HCT116 (cell line): ENCODE results near the gene GP2. TPM values are rescaled to one million over a fixed set of nuclear protein-coding genes. Genes with fewer than 3 reads are reported as not detected.

ENCODE experiments used
- ATAC-seq: fragments of 200-7000 bp; cut with Tn5 transposase; 2 replicates; pipeline ENCODE4 v1.9.1; 2020; ENCODE audit warnings: mild to moderate bottlenecking, moderate library complexity
- BruUV-seq: library from RNA; stranded (reverse); fragments of 400-500 nt; replicated peaks from 2 replicates; lab custom pipeline; 2021; lab: Mats Ljungman, UMichigan
- CTCF ChIA-PET: fragments of 300-600 bp; sonication (Branson Sonifier 250); formaldehyde crosslinking; loops from one replicate; lab custom pipeline; 2021; ENCODE audit warnings: antibody characterized with exemption; lab: Charles Lee
- POLR2A ChIA-PET: fragments of 300-600, 350-600 bp; sonication (Branson Sonifier 250); formaldehyde crosslinking; loops from one replicate; lab custom pipeline; 2021; ENCODE audit warnings: antibody characterized with exemption; lab: Charles Lee
- RAD21 ChIA-PET, 2 experiments: fragments of 300-600 bp; sonication (Branson Sonifier 250); formaldehyde crosslinking; loops; one replicate each; lab custom pipeline; 2023; ENCODE audit warnings: low total read pairs in 2 of 2; ENCODE audit not compliant: uncharacterized antibody in 2 of 2, unreplicated experiment in 2 of 2, low non-redundant PET in 1 of 2; lab: Charles Lee
- DNase-seq: peaks from one replicate; pipeline ENCODE4 v3.0.0-alpha.2; 2010; ENCODE audit warnings: low read depth, low spot score
- H2AFZ ChIP-seq: fragments of 200-600 bp; shearing (Covaris generic), sonication (generic); 2 replicates; pipeline ENCODE4 v1.6.1; 2017; ENCODE audit warnings: low read depth, mixed run types, mixed read lengths, antibody characterized with exemption, low read length; ENCODE audit not compliant: poor library complexity, severe bottlenecking
- H3K27ac ChIP-seq: 2 replicates; pipeline ENCODE4 v1.5.1; 2012; ENCODE audit warnings: low read depth, low read length
- H3K27me3 ChIP-seq: fragments of 200-600 bp; sonication (generic); 2 replicates; pipeline ENCODE4 v1.6.1; 2016; ENCODE audit warnings: mixed run types, low read length, mixed read lengths; ENCODE audit not compliant: insufficient read depth
- H3K36me3 ChIP-seq, 2 experiments: fragments of 200-500 bp in 1 of 2; fragments of 200-600 bp in 1 of 2; sonication (Bioruptor generic) in 1 of 2; sonication (generic) in 1 of 2; 2 replicates each; pipeline versions ENCODE4 v1.5.1 to v1.6.1; 2014 to 2016; ENCODE audit warnings: low read length in 2 of 2, inconsistent platforms in 1 of 2, mixed read lengths in 1 of 2, mixed run types in 1 of 2; ENCODE audit not compliant: insufficient read depth in 2 of 2, control insufficient read depth in 1 of 2
- H3K4me1 ChIP-seq, 2 experiments: fragments of 200-600 bp in 1 of 2; sonication (generic) in 1 of 2; 2 replicates each; pipeline versions ENCODE4 v1.5.1 to v1.6.1; 2012 to 2017; ENCODE audit warnings: low read length in 2 of 2, inconsistent platforms in 1 of 2, mild to moderate bottlenecking in 1 of 2, mixed read lengths in 1 of 2, mixed run types in 1 of 2, moderate library complexity in 1 of 2; ENCODE audit not compliant: insufficient read depth in 2 of 2, control insufficient read depth in 1 of 2
- H3K4me2 ChIP-seq: fragments of 200-600 bp; sonication (generic); 2 replicates; pipeline ENCODE4 v1.6.1; 2017; ENCODE audit warnings: mixed run types, low read length, mixed read lengths
- H3K4me3 ChIP-seq, 2 experiments: fragments of 200-600 bp in 1 of 2; sonication (generic) in 1 of 2; replicated peaks in 1 of 2; 2 replicates each; pipeline ENCODE4 v1.5.1; 2011 to 2016; ENCODE audit warnings: low read length in 2 of 2, control low read depth in 1 of 2, low read depth in 1 of 2, mild to moderate bottlenecking in 1 of 2, mixed read lengths in 1 of 2, mixed run types in 1 of 2
- H3K79me2 ChIP-seq: fragments of 200-600 bp; sonication (generic); 2 replicates; pipeline ENCODE4 v1.6.1; 2017; ENCODE audit warnings: mild to moderate bottlenecking, mixed run types, low read length, moderate library complexity, mixed read lengths; ENCODE audit not compliant: insufficient read depth
- H3K9ac ChIP-seq: fragments of 200-600 bp; sonication (generic); 2 replicates; pipeline ENCODE4 v1.6.1; 2016; ENCODE audit warnings: low read length, mixed read lengths
- H3K9me2 ChIP-seq: fragments of 200-600 bp; sonication (generic), shearing (Covaris generic); 2 replicates; pipeline ENCODE4 v1.6.1; 2017; ENCODE audit warnings: mixed run types, mild to moderate bottlenecking, moderate library complexity; ENCODE audit not compliant: insufficient read depth
- H3K9me3 ChIP-seq, 2 experiments: fragments of 200-500 bp in 1 of 2; fragments of 200-600 bp in 1 of 2; sonication (Bioruptor generic) in 1 of 2; sonication (generic) in 1 of 2; 2 replicates each; pipeline ENCODE4 v1.6.1; 2014 to 2017; ENCODE audit warnings: low read length in 2 of 2, mixed read lengths in 2 of 2, inconsistent platforms in 1 of 2, low read depth in 1 of 2, mild to moderate bottlenecking in 1 of 2, mixed run types in 1 of 2, moderate library complexity in 1 of 2; ENCODE audit not compliant: control insufficient read depth in 1 of 2, insufficient read depth in 1 of 2
- H4K20me1 ChIP-seq: fragments of 200-600 bp; sonication (generic), shearing (Covaris generic); 2 replicates; pipeline ENCODE4 v1.6.1; 2017; ENCODE audit warnings: mixed run types, mild to moderate bottlenecking, moderate library complexity; ENCODE audit not compliant: insufficient read depth
- CBX3 ChIP-seq: IDR thresholded peaks from 2 replicates; pipeline ENCODE4 v1.6.1; 2012; ENCODE audit warnings: low read depth
- CEBPB ChIP-seq: IDR thresholded peaks from 2 replicates; pipeline ENCODE4 v1.6.1; 2012; ENCODE audit warnings: low read depth
- EZH2 ChIP-seq: fragments of 200-600 bp; sonication (generic); IDR thresholded peaks from 2 replicates; pipeline ENCODE4 v1.6.1; 2017; ENCODE audit warnings: antibody characterized with exemption, mixed run types
- FOSL1 ChIP-seq: IDR thresholded peaks from 2 replicates; pipeline ENCODE4 v1.6.1; 2012; ENCODE audit warnings: low read depth
- JUND ChIP-seq: IDR thresholded peaks from 2 replicates; pipeline ENCODE4 v1.6.1; 2012
- POLR2A ChIP-seq: IDR thresholded peaks from 2 replicates; pipeline ENCODE4 v1.7.0; 2011; ENCODE audit warnings: borderline replicate concordance; ENCODE audit not compliant: insufficient read depth, insufficient read length; ENCODE audit errors: extremely low read depth
- POLR2AphosphoS5 ChIP-seq: IDR thresholded peaks from 2 replicates; pipeline ENCODE4 v1.6.1; 2011; ENCODE audit warnings: mild to moderate bottlenecking, low read depth, low read length, moderate library complexity
- RAD21 ChIP-seq: IDR thresholded peaks from 2 replicates; pipeline ENCODE4 v1.6.1; 2012; ENCODE audit warnings: low read depth, mild to moderate bottlenecking
- SIN3A ChIP-seq: IDR thresholded peaks from 2 replicates; pipeline ENCODE4 v1.6.1; 2012; ENCODE audit warnings: low read depth
- TCF7L2 ChIP-seq: IDR thresholded peaks from 2 replicates; pipeline ENCODE4 v1.7.0; 2011; ENCODE audit warnings: borderline replicate concordance, inconsistent platforms; ENCODE audit not compliant: insufficient read depth, insufficient read length; ENCODE audit errors: extremely low read depth
- YY1 ChIP-seq: IDR thresholded peaks from 2 replicates; pipeline ENCODE4 v1.6.1; 2011; ENCODE audit warnings: low read length, low read depth, moderate library complexity, mild to moderate bottlenecking; ENCODE audit not compliant: insufficient replicate concordance; ENCODE audit errors: extremely low read depth
- ZFX ChIP-seq: fragments of 450-650 bp; IDR thresholded peaks from 2 replicates; pipeline ENCODE4 v1.6.1; 2017
- ZNF274 ChIP-seq: fragments of 200-500 bp; sonication (Bioruptor generic); IDR thresholded peaks from 2 replicates; pipeline ENCODE4 v1.6.1; 2014; ENCODE audit warnings: mild to moderate bottlenecking, low read depth, low read length, inconsistent platforms
- intact Hi-C: fragments of 100-400 bp; cut with micrococcal nuclease; formaldehyde crosslinking; loops from 2 replicates; pipeline ENCODE4 v1.10.0; 2022
- total RNA-seq: library from RNA; stranded (reverse); gene quantifications from one replicate; pipeline ENCODE4 v1.2.1, GENCODE V29; 2021; ENCODE audit not compliant: unreplicated experiment
- TF ChIP-seq, protein P1 (sequence below): IDR thresholded peaks from 2 replicates; pipeline ENCODE4 v1.6.1; 2012
- TF ChIP-seq, protein P2 (sequence below): IDR thresholded peaks from 2 replicates; pipeline ENCODE4 v1.6.1; 2011; ENCODE audit warnings: mild to moderate bottlenecking, low read length, moderate library complexity; ENCODE audit not compliant: insufficient replicate concordance; ENCODE audit errors: extremely low read depth
- TF ChIP-seq, protein P3 (sequence below), 3 experiments: fragments of 200-600 bp in 1 of 3; sonication (generic) in 1 of 3; IDR thresholded peaks in 2 of 3; conservative IDR thresholded peaks in 1 of 3; 2 replicates each; pipeline ENCODE4 v1.5.1; 2012 to 2017; ENCODE audit warnings: low read depth in 2 of 3, low read length in 2 of 3, antibody characterized with exemption in 1 of 3, borderline replicate concordance in 1 of 3, control low read depth in 1 of 3, mild to moderate bottlenecking in 1 of 3, mixed read lengths in 1 of 3, mixed run types in 1 of 3, moderate library complexity in 1 of 3; ENCODE audit not compliant: insufficient read depth in 1 of 3

Gene GP2
- total RNA-seq, 1 experiment from 2014 or later = 8.7 TPM

DNA sequence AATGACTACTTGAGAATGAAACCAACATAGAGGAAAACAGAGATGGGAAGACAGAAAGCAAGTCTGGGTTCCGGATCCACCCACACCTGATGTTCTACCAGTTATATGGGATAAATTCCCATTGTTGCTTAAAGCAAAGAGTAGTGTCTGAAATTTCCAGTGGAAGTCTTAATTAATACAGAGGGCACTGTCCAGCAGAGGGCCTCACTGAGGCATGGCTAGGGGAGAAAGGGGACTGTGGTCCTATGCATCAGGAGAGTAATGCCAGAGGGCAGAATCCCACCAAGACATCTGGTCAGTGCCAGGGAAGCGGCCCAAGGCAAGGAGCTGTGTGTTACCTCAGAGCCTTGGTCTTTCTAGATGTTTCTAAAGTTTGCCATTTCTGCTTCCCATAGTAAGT is 32.7 kb upstream of the GP2 start:
- no peaks in the 10 kb centered on the region for H3K9me3 ChIP-seq
- TF ChIP-seq CEBPB = no peak
- TF ChIP-seq YY1 = no peak
- no peak for TF ChIP-seq FOSL1
- TF ChIP-seq ZNF274 = no peak
- TF ChIP-seq POLR2A = no peak
- TF ChIP-seq JUND = no peak
- no peak for TF ChIP-seq TCF7L2
- TF ChIP-seq RAD21 = peak; percentile 35; the same call in 1 of the 2 replicates
- TF ChIP-seq, protein P1, sequence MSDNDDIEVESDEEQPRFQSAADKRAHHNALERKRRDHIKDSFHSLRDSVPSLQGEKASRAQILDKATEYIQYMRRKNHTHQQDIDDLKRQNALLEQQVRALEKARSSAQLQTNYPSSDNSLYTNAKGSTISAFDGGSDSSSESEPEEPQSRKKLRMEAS = no peak
- TF ChIP-seq POLR2AphosphoS5 = no peak
- TF ChIP-seq CBX3 = no peak
- TF ChIP-seq SIN3A = no peak
- no peak for TF ChIP-seq ZFX
- TF ChIP-seq, protein P2, sequence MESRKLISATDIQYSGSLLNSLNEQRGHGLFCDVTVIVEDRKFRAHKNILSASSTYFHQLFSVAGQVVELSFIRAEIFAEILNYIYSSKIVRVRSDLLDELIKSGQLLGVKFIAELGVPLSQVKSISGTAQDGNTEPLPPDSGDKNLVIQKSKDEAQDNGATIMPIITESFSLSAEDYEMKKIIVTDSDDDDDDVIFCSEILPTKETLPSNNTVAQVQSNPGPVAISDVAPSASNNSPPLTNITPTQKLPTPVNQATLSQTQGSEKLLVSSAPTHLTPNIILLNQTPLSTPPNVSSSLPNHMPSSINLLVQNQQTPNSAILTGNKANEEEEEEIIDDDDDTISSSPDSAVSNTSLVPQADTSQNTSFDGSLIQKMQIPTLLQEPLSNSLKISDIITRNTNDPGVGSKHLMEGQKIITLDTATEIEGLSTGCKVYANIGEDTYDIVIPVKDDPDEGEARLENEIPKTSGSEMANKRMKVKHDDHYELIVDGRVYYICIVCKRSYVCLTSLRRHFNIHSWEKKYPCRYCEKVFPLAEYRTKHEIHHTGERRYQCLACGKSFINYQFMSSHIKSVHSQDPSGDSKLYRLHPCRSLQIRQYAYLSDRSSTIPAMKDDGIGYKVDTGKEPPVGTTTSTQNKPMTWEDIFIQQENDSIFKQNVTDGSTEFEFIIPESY = no peak
- TF ChIP-seq, protein P3, sequence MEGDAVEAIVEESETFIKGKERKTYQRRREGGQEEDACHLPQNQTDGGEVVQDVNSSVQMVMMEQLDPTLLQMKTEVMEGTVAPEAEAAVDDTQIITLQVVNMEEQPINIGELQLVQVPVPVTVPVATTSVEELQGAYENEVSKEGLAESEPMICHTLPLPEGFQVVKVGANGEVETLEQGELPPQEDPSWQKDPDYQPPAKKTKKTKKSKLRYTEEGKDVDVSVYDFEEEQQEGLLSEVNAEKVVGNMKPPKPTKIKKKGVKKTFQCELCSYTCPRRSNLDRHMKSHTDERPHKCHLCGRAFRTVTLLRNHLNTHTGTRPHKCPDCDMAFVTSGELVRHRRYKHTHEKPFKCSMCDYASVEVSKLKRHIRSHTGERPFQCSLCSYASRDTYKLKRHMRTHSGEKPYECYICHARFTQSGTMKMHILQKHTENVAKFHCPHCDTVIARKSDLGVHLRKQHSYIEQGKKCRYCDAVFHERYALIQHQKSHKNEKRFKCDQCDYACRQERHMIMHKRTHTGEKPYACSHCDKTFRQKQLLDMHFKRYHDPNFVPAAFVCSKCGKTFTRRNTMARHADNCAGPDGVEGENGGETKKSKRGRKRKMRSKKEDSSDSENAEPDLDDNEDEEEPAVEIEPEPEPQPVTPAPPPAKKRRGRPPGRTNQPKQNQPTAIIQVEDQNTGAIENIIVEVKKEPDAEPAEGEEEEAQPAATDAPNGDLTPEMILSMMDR (IDR thresholded peaks at IDR 0.05 in 2 of 3, conservative IDR thresholded peaks at IDR 0.05 in 1 of 3; ENCODE audit: borderline replicate concordance in 1 of 3, insufficient read depth in 1 of 3, low read depth in 2 of 3, low read length in 2 of 3) = peak; percentile 24 to 69 (median 59); a peak in 5 of 6 replicates
- TF ChIP-seq EZH2 = no peak
- BruUV-seq = no TSS peak
- intact Hi-C loops = loop anchor here (1.0 kb wide), 1 partner anchor 23 kb away; no protein-coding TSS in a partner anchor
- H2AFZ ChIP-seq = no peak overlapping the region
- ChIA-PET CTCF (interaction anchor here (1.0 to 2.5 kb wide), 3 partner anchors 23 to 453 kb away, joined by 3 to 9 read pairs (median 8); no protein-coding TSS in a partner anchor), RAD21 (no interaction called here), POLR2A (no interaction called here)
- no peak overlapping the region for H3K27ac ChIP-seq
- no peaks in the 10 kb centered on the region for H3K79me2 ChIP-seq
- DNase-seq (no peak), ATAC-seq (peak; percentile 72)
- no peak overlapping the region for H3K4me3 ChIP-seq
- no peaks in the 10 kb centered on the region for H4K20me1 ChIP-seq
- no peaks in the 10 kb centered on the region for H3K4me1 ChIP-seq
- no peak overlapping the region for H3K9ac ChIP-seq
- H3K9me2 ChIP-seq = no peaks in the 10 kb centered on the region
- no peaks in the 10 kb centered on the region for H3K36me3 ChIP-seq
- H3K27me3 ChIP-seq = peaks cover 56% of the 10 kb centered on the region
- H3K4me2 ChIP-seq = no peak overlapping the region
